ENCODE measurements around the gene SPIRE1.
"Not testable (repeated sequence)": the region's sequence is repeated elsewhere in the genome, so short reads cannot be mapped to it uniquely, and the experiment has no call there.

The SPIRE1 gene

DNA sequence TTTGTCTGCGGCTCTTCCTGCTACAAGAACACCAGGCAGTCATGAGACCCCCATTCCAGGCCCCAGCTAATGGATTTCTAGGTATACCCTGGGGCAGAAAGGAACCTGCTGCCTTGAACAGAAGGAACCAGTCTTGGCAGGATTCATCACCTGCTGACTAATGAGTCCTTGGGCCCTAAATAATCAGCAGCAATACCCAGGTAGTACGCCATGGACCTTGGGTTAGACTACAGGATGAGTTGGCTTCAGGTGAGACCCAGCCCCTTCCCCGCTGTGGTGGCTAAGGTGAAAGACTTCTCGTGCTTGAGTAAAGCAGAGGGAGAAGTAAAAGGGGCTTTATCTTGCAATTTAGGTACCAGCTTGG is 105.0 kb downstream of the SPIRE1 start:
- Histone ChIP-seq H2AFZ (ENCODE audit: low read depth, low read length) (no peak overlapping the region), H3K36me3 (ENCODE audit: insufficient read depth, low read length) (no peaks in the 10 kb centered on the region), H3K9ac (ENCODE audit: low read depth, low read length) (no peak overlapping the region), H3K4me3 (ENCODE audit: low read depth in 1 of 2, low read length in 2 of 2) (no peak overlapping the region), H3K79me2 (ENCODE audit: insufficient read depth, low read length) (no peaks in the 10 kb centered on the region), H3K4me2 (ENCODE audit: insufficient read depth, low read length) (no peak overlapping the region), H4K20me1 (ENCODE audit: insufficient read depth, low read length) (no peaks in the 10 kb centered on the region), H3K27ac (ENCODE audit: low read length) (no peak overlapping the region), H3K27me3 (ENCODE audit: insufficient read depth, low read length, poor library complexity) (no peaks in the 10 kb centered on the region), H3K4me1 (ENCODE audit: insufficient read depth, low read length) (no peaks in the 10 kb centered on the region), H3K9me3 (ENCODE audit: insufficient read depth, low read length, severe bottlenecking) (no peaks in the 10 kb centered on the region)
- ATAC-seq (ENCODE audit: insufficient read depth, low read depth) (no peak), DNase-seq (no peak)
- TF ChIP-seq, protein P1, sequence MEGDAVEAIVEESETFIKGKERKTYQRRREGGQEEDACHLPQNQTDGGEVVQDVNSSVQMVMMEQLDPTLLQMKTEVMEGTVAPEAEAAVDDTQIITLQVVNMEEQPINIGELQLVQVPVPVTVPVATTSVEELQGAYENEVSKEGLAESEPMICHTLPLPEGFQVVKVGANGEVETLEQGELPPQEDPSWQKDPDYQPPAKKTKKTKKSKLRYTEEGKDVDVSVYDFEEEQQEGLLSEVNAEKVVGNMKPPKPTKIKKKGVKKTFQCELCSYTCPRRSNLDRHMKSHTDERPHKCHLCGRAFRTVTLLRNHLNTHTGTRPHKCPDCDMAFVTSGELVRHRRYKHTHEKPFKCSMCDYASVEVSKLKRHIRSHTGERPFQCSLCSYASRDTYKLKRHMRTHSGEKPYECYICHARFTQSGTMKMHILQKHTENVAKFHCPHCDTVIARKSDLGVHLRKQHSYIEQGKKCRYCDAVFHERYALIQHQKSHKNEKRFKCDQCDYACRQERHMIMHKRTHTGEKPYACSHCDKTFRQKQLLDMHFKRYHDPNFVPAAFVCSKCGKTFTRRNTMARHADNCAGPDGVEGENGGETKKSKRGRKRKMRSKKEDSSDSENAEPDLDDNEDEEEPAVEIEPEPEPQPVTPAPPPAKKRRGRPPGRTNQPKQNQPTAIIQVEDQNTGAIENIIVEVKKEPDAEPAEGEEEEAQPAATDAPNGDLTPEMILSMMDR (IDR thresholded peaks at IDR 0.05; ENCODE audit: borderline replicate concordance, extremely low read depth, low read length, poor library complexity, severe bottlenecking) = no peak
- TF ChIP-seq EZH2 (IDR thresholded peaks at IDR 0.05; ENCODE audit: borderline replicate concordance, low read depth, low read length, severe bottlenecking) = no peak

DNA sequence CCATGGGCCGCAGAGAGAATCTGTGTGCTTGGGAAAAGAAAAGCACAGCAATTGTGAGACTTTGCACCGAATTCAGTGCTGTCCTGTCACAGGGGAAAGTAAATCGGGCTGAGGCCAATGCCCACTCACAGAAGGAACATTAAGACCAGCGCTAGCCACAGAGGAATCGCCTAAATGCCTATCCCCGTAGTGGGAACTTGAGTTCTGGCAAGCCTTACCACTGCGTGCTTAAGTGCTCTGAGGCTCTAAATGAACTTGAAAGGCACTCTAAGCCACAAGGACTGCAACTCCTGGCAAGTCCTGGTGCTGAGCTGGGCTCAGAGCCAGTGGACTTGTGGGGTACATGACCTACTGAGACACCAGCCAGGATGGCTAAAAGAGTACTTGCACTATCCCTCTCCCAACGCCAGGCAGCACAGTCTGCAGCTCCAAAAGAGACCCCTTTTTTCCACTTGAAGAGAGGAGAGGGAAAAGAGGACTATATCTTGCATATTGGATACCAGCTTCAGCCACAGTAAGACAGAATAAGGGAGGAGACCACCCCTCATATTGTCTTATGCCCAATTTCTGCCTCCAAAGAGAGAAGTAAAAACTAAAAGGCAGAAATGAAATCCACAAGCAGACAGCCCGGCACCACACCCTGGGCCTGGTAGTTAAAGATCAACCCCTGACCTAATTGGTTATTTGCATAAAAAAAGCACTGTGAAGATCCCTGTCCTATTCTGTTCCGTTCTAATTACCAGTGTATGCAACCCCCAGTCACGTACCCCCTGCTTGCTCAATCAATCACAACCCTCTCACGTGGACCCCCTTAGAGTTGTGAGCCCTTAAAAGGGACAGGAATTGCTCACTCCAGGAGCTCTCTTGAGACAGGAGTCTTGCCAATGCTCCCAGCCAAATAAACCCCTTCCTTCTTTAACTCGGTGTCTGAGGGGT is 105.7 kb downstream of the SPIRE1 start:
- not testable (repeated sequence) for H3K4me3 ChIP-seq (ENCODE audit: low read depth in 1 of 2, low read length in 2 of 2); H3K4me1 ChIP-seq (ENCODE audit: insufficient read depth, low read length); H3K9me3 ChIP-seq (ENCODE audit: insufficient read depth, low read length, severe bottlenecking); H4K20me1 ChIP-seq (ENCODE audit: insufficient read depth, low read length); H3K36me3 ChIP-seq (ENCODE audit: insufficient read depth, low read length); H3K27ac ChIP-seq (ENCODE audit: low read length); H3K79me2 ChIP-seq (ENCODE audit: insufficient read depth, low read length); H3K27me3 ChIP-seq (ENCODE audit: insufficient read depth, low read length, poor library complexity); ATAC-seq (ENCODE audit: insufficient read depth, low read depth); H2AFZ ChIP-seq (ENCODE audit: low read depth, low read length); DNase-seq; H3K4me2 ChIP-seq (ENCODE audit: insufficient read depth, low read length); H3K9ac ChIP-seq (ENCODE audit: low read depth, low read length)

DNA sequence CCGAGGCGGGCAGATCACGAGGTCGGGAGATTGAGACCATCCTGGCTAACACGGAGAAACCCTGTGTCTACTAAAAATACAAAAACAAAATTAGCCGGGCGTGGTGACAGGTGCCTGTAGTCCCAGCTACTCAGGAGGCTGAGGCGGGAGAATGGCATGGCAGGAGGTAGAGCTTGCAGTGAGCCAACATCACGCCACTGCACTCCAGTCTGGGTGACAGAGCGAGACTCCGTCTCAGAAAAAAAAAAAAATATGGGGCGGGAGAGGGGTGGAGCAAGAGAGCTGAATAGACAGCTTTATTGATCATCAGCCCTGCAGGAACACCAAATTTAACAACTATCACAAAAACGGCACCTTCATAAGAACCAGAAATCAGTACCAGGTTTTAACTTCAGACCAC is 106.4 kb downstream of the SPIRE1 start:
- H3K36me3 ChIP-seq (ENCODE audit: insufficient read depth, low read length); DNase-seq; H3K4me1 ChIP-seq (ENCODE audit: insufficient read depth, low read length); H3K4me2 ChIP-seq (ENCODE audit: insufficient read depth, low read length); H3K27ac ChIP-seq (ENCODE audit: low read length); H3K79me2 ChIP-seq (ENCODE audit: insufficient read depth, low read length); H3K9ac ChIP-seq (ENCODE audit: low read depth, low read length); H2AFZ ChIP-seq (ENCODE audit: low read depth, low read length); H3K9me3 ChIP-seq (ENCODE audit: insufficient read depth, low read length, severe bottlenecking); H4K20me1 ChIP-seq (ENCODE audit: insufficient read depth, low read length); H3K27me3 ChIP-seq (ENCODE audit: insufficient read depth, low read length, poor library complexity); ATAC-seq (ENCODE audit: insufficient read depth, low read depth); H3K4me3 ChIP-seq (ENCODE audit: low read depth in 1 of 2, low read length in 2 of 2): not testable (repeated sequence)

DNA sequence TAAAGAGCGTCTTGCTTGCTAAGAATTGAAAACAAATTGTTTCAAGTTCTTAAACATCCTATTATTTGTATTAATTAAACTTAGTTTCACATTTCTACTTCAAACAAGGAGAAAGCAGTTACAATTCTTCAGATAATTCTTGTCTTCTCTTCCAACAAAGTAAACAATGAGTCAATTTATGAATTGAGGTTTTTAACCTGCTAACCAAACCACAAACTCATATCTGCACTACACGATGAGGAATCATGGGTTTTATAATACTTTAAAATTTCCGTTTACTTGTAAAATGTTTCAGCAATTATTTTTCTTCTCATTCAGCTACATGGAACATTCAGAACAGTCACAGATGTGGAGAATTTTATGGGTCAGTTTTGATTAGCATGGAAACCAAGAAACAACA is 114.2 kb downstream of the SPIRE1 start:
- ATAC-seq (ENCODE audit: insufficient read depth, low read depth) = no peak
- Histone ChIP-seq H3K27me3 (ENCODE audit: insufficient read depth, low read length, poor library complexity) (no peaks in the 10 kb centered on the region), H3K4me2 (ENCODE audit: insufficient read depth, low read length) (no peak overlapping the region), H2AFZ (ENCODE audit: low read depth, low read length) (no peak overlapping the region), H4K20me1 (ENCODE audit: insufficient read depth, low read length) (no peaks in the 10 kb centered on the region), H3K36me3 (ENCODE audit: insufficient read depth, low read length) (no peaks in the 10 kb centered on the region), H3K4me1 (ENCODE audit: insufficient read depth, low read length) (no peaks in the 10 kb centered on the region), H3K27ac (ENCODE audit: low read length) (no peak overlapping the region), H3K79me2 (ENCODE audit: insufficient read depth, low read length) (no peaks in the 10 kb centered on the region), H3K4me3 (ENCODE audit: low read depth in 1 of 2, low read length in 2 of 2) (no peak overlapping the region), H3K9me3 (ENCODE audit: insufficient read depth, low read length, severe bottlenecking) (peaks cover 11% of the 10 kb centered on the region), H3K9ac (ENCODE audit: low read depth, low read length) (no peak overlapping the region)
- DNase-seq = no peak
- no peak for TF ChIP-seq EZH2 (IDR thresholded peaks at IDR 0.05; ENCODE audit: borderline replicate concordance, low read depth, low read length, severe bottlenecking)
- TF ChIP-seq, protein P1 (IDR thresholded peaks at IDR 0.05; ENCODE audit: borderline replicate concordance, extremely low read depth, low read length, poor library complexity, severe bottlenecking) = no peak
